GM21528 (cell line): ENCODE data around the gene THBS4.
"Not testable (repeated sequence)": the region's sequence is repeated elsewhere in the genome, so short reads cannot be mapped to it uniquely, and the experiment has no call there.

Source experiments
- ATAC-seq: cut with Tn5 transposase; IDR thresholded peaks from one replicate; pipeline ENCODE4 v1.9.1; 2021; ENCODE audit warnings: mild to moderate bottlenecking, moderate library complexity; ENCODE audit not compliant: unreplicated experiment, low FRiP score

THBS4 gene

DNA sequence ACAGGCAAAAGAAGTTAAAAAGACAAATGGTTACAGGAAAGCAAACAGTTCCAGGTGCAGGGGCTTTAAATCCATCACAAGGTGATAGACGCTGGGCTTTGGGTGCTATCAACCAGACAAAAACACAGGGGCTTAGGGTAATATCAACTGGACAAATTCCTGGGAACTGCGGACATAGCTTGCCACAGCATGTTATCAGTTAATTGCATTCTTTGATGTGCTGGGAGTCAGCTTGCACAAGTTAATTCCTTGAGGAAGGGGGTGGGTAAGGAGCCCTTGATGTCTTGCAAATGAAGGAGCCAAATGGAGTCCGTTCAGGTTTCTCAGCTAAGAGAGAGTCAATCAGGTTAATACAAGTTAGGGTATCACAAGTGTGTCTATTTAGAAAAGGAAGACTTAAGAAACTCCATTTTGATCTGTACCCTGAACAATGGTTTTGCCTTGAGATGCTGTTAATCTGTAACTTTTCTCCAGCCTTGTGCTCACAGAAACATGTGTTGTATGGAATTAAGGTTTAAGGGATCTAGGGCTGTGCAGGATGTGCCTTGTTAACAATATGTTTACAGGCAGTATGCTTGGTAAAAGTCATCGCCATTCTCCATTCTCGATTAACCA lies 76.3 kb downstream of the THBS4 start:
- ATAC-seq: not testable (repeated sequence)

DNA sequence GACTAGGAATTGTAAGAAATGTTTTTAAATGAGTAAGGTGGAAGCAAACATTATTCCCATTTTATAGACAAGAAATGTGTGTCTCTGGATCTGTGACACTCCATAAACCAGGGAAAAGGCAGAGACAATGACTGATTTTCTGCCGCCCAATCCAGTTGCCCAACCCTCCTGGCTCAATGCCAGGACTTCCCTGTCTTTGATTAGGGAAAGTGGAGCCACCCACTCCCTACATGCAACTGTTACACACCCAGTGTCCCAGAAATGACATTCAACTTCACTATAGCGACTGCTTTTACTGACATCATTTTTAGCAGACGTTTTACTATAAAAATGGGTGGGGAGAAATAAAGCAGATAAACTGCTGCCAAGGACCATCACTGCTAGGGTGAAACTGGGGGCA lies 79.7 kb downstream of the THBS4 start:
- ATAC-seq: no peak

DNA sequence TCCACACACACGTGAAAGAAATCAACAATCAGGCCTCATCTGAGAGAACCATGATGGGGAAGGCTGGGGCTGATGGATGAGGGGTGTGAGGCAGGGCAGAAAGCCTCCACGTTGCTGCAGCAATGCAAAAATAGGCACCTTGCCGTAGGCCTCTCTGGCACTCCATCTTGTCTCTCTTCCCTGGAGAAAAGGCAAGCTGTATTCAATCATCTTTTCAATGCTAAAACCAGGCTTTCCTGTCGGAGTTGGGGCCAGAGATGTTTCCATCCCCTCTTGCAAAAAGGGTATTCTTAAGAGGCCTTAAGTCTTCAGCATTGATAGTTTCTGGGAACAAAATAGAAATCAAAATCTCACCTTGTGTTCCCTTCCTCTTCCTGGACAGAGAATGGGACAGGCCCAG lies 80.9 kb downstream of the THBS4 start:
- no peak for ATAC-seq

DNA sequence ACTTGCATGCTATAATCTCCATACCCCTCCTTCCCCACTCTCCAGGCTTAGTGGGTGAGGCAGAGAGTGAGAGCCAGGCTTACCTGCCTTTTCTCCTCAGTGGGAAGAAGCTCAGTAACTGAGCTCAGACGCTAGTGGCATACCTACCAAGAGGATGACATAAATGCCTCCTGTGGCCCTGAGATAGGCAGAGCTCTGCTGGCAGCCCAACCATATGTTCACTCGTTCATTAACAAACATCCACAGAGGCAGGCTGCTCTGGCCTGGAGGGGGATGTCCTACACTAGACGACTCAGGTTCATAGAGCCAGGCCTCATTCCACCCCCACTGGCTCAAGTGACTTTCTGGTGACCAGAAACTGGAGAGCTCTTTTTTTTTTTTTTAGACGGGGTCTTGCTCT lies 81.3 kb downstream of the THBS4 start:
- no peak for ATAC-seq

DNA sequence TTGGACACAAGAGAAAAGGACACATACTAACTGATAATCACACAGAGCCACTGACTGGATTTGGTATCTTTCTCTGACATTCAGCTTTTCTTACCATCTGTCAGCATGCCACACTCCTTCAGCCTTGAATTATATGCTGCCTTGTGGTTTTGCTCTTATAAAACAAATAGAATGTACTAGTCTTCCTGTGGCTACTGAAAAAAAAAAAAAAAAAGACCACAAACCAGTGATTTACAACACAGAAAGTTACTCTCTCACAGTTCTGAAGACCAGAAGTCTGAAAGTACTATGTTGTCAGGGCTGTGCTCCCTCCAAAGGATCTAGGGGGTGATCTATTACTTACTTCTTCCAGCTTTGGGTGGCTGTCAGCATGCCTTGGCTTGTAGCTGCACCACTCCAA lies 82.3 kb downstream of the THBS4 start:
- ATAC-seq: no peak

DNA sequence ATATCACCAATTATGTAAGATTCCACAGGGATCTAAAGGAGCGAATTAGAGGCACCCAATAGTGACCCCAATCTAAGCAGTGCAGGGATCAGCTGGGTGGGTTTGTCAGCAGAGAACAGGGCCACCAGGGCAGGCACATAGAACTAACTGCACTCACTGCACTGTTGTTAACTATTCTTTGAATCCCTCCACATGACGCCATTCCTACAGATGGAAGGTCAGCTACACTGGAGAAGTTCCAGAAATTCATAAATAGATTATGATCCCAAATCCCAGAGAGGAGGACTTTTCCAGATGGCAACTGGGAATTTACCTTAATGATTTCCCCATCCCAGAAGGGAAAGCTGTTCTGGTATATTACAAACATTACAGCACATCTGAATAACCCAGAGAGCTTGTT lies 84.2 kb downstream of the THBS4 start:
- no peak for ATAC-seq

DNA sequence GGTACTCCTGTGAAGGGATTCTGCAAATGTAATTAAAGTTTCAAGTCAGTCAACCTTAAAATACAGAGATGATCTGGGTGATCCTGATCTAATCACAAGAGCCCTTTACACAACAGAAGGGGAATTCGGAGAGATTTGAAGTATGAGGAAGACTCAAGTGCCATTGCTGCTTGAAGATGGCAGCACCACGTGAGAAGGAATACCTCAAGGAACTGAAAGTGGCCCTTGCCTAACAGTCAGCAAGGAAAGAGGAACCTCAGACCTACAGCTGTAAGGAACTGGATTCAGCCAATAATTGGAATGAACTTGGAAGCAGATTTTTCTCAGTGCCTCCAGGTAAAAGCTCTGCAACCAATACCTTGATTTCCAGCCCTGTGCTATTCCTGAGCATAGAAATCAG lies 87.4 kb downstream of the THBS4 start:
- no peak for ATAC-seq

DNA sequence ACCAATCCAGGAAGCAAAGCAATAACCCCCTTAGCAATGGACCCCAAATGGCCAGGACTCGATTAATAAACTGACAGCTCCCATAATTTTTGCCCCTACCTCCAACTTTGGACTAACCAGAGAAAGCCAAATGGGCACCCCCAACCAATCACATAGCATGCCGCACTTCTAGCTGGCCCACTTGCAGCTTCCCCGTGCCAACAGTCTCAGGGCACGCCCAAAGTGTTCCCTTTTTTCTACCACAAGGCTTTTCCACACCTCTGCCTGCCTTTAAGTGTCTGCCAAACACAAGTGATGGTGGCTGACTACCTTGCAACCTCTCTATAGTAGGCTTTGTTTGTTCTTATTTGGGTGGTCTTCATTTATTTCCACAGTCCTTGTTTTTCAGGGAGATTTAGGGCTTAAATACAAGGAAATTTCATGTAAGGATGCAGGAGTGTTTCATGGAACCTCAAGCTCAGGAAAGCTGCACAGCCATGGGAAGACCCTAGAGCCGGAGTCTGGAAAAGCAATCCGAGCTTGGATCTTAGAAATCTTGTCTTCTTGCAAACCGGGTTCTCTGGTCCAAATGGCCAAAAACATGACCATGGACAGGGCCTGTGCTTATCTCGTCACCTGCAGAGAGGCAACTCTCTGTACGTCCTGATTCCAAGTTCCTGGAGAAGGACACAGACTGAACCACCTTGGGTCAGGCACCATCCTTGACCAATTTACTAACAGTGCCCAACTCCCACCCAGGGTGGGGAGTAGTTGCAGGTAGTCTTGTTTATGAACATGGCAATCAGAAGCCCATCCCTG lies 89.2 kb downstream of the THBS4 start:
- ATAC-seq: no peak

DNA sequence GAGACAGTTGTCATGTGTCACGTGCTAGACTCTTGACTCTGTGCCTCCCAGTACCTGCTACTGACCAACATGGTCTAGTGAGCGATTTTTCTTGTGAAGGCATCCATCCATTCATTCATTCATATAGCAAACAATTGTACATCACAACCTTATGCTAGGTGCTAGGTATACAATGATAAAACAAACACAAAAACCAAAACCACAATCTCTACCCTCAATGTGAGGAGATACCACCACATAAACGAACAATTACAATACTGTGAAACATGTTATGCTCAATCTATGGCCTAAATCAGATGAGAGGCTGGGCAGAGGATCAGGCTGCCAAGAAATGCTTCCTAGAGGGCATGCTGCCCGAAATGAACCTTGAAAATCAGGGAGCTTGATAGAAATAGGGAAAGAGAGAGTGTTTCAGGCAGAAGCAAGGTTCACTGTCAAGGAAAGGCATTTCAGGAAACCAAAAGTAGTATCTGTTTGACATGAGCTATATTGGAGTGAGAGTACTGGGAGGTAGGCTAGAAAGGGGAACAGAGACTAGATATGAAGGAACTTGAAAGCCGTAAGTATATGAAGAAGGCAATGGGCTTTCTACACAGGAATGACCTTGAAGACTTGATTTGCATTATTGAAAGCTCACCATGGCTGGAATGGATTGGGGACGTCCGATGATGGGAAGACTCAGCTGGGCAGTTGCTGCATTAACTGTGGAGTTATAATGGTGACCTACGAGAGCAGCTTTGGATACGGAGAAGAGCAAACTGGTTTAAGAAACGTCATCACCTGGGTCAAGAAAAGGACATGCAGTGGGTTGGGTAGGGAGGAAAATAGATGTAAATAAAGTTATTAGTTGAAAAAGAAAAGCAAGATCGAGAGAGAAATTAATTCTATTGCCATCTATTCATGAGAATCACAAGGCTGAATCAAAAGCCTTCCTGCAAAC lies 90.1 kb downstream of the THBS4 start:
- peak; percentile 77 for ATAC-seq

DNA sequence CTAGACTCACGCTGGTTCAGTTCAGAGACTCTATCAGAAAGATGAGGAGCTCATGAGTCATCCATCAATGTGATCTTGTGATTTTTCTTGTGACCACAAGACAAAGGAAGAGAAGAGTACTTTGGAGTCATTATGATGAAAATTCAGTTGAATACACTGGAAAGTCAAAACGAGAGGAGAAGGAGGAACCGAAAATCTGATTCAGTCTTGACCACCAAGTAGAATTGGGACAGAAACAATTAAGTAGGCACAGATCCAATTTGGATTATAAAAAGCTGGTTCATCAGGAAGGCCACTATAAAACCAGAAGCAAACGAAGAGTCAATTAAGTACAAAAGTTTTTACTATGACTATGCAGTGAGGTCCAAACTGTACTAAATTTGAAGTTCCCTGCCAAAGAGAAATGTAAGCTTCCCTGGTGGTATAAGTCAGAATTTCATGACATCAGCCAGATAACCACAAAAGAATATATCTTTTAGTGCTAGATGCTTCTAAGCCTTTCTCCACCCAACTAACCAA lies 90.9 kb downstream of the THBS4 start:
- peak; percentile 69 for ATAC-seq

DNA sequence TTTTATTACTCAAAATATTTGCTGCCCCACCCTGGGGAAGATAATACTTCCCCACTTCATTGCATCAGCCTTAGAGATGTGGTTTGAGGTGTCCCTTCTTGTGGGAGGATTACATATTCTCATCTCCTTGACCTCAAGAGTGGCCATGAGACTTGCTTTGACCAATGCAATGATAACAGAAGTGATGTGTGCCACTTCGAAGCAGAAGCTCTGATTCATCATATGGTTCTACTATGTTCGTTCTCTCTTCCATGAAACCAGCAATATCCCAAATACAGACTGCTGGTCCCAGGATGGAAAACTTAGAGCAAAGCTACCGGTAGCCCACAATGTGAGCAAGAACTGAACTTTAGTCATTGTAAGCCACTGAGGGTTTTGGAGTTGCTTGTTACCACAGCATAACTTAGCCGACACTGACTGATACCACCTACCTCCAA lies 92.0 kb downstream of the THBS4 start:
- ATAC-seq: no peak

DNA sequence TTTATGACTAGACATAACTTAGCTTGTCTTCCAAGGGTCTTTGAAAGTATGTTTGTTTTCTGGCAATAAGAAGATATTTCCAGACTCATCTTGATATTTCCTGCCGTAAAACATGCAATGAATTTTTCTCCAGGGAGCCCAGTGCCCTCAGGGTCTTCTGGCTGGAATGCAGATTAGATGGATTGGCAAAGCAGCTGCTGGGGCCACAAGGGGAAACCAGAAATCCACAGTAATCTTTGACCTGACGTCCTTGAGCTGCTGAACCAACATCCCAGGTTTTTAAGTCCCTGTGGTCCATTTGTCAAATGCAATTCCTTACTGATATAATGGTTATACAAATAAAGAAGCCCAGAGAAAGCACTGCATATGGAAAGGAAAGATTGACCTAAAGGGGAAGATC lies 93.0 kb downstream of the THBS4 start:
- ATAC-seq: no peak

DNA sequence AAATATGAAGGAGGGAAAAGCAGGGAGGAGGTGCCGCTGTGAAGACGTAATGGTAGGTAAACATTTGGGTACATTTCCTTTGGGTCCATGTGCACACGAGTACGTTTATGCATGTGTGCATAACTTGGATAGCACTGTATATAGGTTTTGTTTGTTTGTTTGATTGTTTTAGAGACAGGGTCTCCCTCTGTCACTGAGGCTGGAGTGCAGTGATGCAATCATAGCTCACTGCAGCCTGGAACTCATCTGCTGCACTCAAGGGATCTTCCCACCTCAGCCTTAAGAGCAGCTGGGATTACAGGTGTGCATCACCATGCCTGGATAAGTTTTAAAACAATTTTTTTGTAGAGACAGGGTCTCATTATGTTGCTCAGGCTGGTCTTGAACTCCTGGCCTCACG lies 94.0 kb downstream of the THBS4 start:
- no peak for ATAC-seq
